ENCODE data around the gene MYRF.

MYRF gene

GRCh38 chr11:61713906-61714305, 38.5 kb upstream of the MYRF start:
- no peak for TF ChIP-seq CTCF (IDR thresholded peaks at IDR 0.05; ENCODE audit: insufficient read depth, low read depth, low read length, missing control alignments)
- no peak overlapping the region for H3K4me3 ChIP-seq (ENCODE audit: low read depth, low read length)
- DNase-seq (ENCODE audit: low read depth): no peak

- no peak overlapping the region for H3K4me3 ChIP-seq (ENCODE audit: low read depth, low read length)
- DNase-seq (ENCODE audit: low read depth): no peak
- TF ChIP-seq CTCF (IDR thresholded peaks at IDR 0.05; ENCODE audit: insufficient read depth, low read depth, low read length, missing control alignments): no peak
Observed at GRCh38 chr11:61714316-61714715, 38.1 kb upstream of the MYRF start.

- TF ChIP-seq CTCF (IDR thresholded peaks at IDR 0.05; ENCODE audit: insufficient read depth, low read depth, low read length, missing control alignments): no peak
Observed at GRCh38 chr11:61714916-61715315, 37.5 kb upstream of the MYRF start.

DNA sequence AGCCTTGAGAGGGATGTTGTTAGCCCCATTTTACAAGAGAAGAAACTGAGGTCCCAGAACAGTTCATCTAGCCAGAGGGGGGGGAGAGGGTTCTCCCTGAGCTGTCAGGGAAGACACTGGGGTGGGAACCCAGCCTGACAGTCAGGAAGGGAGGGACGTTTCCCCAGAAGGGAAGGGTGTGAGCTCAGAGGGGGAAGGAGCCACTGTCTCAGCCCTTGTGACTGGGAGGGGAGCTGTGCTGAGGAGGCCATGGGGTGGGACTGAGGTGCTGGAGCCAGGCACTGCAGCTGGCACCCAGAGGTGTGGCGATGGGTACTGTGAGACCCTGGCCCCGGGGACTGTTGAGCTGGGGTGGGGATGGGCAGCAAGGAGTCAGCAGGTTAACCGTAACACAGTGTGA, 36.6 kb upstream of the MYRF start:
- DNase-seq (ENCODE audit: low read depth): no peak
- H3K4me3 ChIP-seq (ENCODE audit: low read depth, low read length): no peak overlapping the region
- TF ChIP-seq CTCF (IDR thresholded peaks at IDR 0.05; ENCODE audit: insufficient read depth, low read depth, low read length, missing control alignments): no peak

More at GRCh38 chr11:61714916-61715315, 37.5 kb upstream of the MYRF start:
- no peak for DNase-seq (ENCODE audit: low read depth)
- H3K4me3 ChIP-seq (ENCODE audit: low read depth, low read length): no peak overlapping the region

GRCh38 chr11:61716478-61717285, 35.8 kb upstream of the MYRF start:
- no peak overlapping the region for H3K4me3 ChIP-seq (ENCODE audit: low read depth, low read length)
- DNase-seq (ENCODE audit: low read depth): no peak
- no peak for TF ChIP-seq CTCF (IDR thresholded peaks at IDR 0.05; ENCODE audit: insufficient read depth, low read depth, low read length, missing control alignments)

DNA sequence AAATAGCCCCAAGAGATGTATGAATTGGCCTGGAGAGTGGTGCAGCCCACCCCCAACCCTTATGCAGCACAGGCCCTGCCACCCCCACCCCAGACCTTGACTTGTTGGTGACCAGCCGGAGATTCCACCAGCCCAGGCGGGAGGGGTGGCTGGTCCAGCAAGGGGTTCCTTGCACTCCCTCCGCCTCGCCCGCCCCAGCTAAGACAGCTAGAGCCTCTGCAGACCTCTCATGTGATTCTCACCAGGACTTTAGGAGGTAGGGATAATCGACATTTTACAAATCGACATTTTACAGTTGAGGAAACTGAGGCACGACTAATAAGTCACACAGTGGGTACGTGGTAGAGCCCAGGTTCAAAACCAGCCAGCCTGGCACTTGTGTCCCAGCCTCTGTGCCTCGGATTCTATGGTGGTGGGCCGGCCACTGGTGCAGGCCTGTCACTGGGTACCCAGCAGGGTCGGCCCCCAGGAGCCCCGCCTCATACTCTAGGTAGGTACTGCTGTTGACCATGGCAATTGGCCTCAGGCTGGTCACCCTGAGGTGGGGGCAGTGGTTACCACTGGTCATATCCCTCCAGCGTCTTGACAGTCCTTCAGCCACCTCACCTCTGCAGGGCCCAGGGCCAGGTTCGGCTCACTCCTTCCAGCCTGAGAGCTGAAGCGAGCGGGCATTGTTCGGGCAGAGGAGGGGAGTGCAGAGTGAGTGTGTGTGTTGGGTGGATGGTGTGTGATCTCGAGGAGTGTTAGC, 35.0 kb upstream of the MYRF start:
- DNase-seq (ENCODE audit: low read depth): no peak
- H3K4me3 ChIP-seq (ENCODE audit: low read depth, low read length): no peak overlapping the region
- TF ChIP-seq CTCF (IDR thresholded peaks at IDR 0.05; ENCODE audit: insufficient read depth, low read depth, low read length, missing control alignments): no peak
